Suprapubic skin (tissue), 4 donors: Measurements from ENCODE around the gene POLRMT.

ENCODE experiments used
- CTCF ChIP-seq, 2 donors: fragments of 200-600 bp in 1 of 2; fragments of 450-650 bp in 1 of 2; sonication (generic) in 1 of 2; IDR thresholded peaks; one replicate each; pipeline ENCODE4 v1.5.1; 2016 to 2019; ENCODE audit warnings: antibody characterized with exemption in 2 of 2, mild to moderate bottlenecking in 1 of 2, moderate library complexity in 1 of 2
- EP300 ChIP-seq: sonication (generic); formaldehyde crosslinking; IDR thresholded peaks from one replicate; pipeline ENCODE4 v1.6.1; 2017; ENCODE audit warnings: antibody characterized with exemption
- POLR2A ChIP-seq, 2 donors: fragments of 450-650 bp; IDR thresholded peaks; one replicate each; pipeline ENCODE4 v1.6.1; 2017; ENCODE audit warnings: antibody characterized with exemption in 2 of 2, mild to moderate bottlenecking in 2 of 2, moderate library complexity in 2 of 2
- POLR2AphosphoS5 ChIP-seq, 3 donors: sonication (generic); formaldehyde crosslinking; IDR thresholded peaks; one replicate each; pipeline ENCODE4 v1.6.1; 2017; ENCODE audit warnings: antibody characterized with exemption in 3 of 3

GRCh38 chr19:623175-623916 lies 10.0 kb downstream of the POLRMT start:
- TF ChIP-seq CTCF (IDR thresholded peaks at IDR 0.05): no peak
- no peak for TF ChIP-seq EP300
- no peak for TF ChIP-seq POLR2AphosphoS5 (IDR thresholded peaks at IDR 0.05)
- TF ChIP-seq POLR2A (IDR thresholded peaks at IDR 0.05): no peak
